BLaER1 (cell line): ENCODE data around the gene DLX6.

ENCODE experiments used
- H3K27ac ChIP-seq: shearing (Covaris generic); formaldehyde crosslinking; 2 replicates; pipeline ENCODE4 v1.8.1; 2022
- H3K27me3 ChIP-seq: shearing (Covaris generic); formaldehyde crosslinking; 2 replicates; pipeline ENCODE4 v1.8.1; 2022
- H3K36me3 ChIP-seq: shearing (Covaris generic); formaldehyde crosslinking; 2 replicates; pipeline ENCODE4 v1.8.1; 2022
- H3K4me1 ChIP-seq: shearing (Covaris generic); formaldehyde crosslinking; 2 replicates; pipeline ENCODE4 v1.8.1; 2022
- H3K4me2 ChIP-seq: shearing (Covaris generic); formaldehyde crosslinking; 2 replicates; pipeline ENCODE4 v1.8.1; 2022
- H3K4me3 ChIP-seq: shearing (Covaris generic); formaldehyde crosslinking; 2 replicates; pipeline ENCODE4 v1.8.1; 2022
- H3K9ac ChIP-seq: shearing (Covaris generic); formaldehyde crosslinking; 2 replicates; pipeline ENCODE4 v1.8.1; 2022
- H3K9me3 ChIP-seq: shearing (Covaris generic); formaldehyde crosslinking; 2 replicates; pipeline ENCODE4 v1.8.1; 2022
- H4K20me1 ChIP-seq: shearing (Covaris generic); formaldehyde crosslinking; 2 replicates; pipeline ENCODE4 v1.8.1; 2022
- Cebpa-rat ChIP-seq: shearing (Covaris generic); IDR thresholded peaks from 2 replicates; pipeline ENCODE4 v1.8.1; 2022

DLX6 gene

GRCh38 chr7:96985992-96986391 lies 19.4 kb upstream of the DLX6 start:
- Histone ChIP-seq H3K9ac (no peak overlapping the region), H3K9me3 (no peaks in the 10 kb centered on the region), H3K4me2 (no peak overlapping the region), H4K20me1 (no peaks in the 10 kb centered on the region), H3K4me1 (no peaks in the 10 kb centered on the region), H3K36me3 (no peaks in the 10 kb centered on the region), H3K4me3 (no peak overlapping the region), H3K27me3 (no peaks in the 10 kb centered on the region), H3K27ac (no peak overlapping the region)
- no peak for TF ChIP-seq Cebpa-rat

- H3K27ac ChIP-seq, result no peak overlapping the region
- no peaks in the 10 kb centered on the region for H3K4me1 ChIP-seq
- no peaks in the 10 kb centered on the region for H4K20me1 ChIP-seq
- no peak overlapping the region for H3K4me3 ChIP-seq
- no peaks in the 10 kb centered on the region for H3K36me3 ChIP-seq
- no peak for TF ChIP-seq Cebpa-rat
- H3K27me3 ChIP-seq, result no peaks in the 10 kb centered on the region
- no peak overlapping the region for H3K9ac ChIP-seq
- H3K4me2 ChIP-seq, result no peak overlapping the region
- H3K9me3 ChIP-seq, result no peaks in the 10 kb centered on the region
These were observed 18.5 kb upstream of the DLX6 start for GRCh38 chr7:96986901-96987300.

- no peaks in the 10 kb centered on the region for H4K20me1 ChIP-seq
- no peak overlapping the region for H3K27ac ChIP-seq
- H3K4me1 ChIP-seq, result no peaks in the 10 kb centered on the region
- no peak for TF ChIP-seq Cebpa-rat
- H3K9me3 ChIP-seq, result peaks cover 6% of the 10 kb centered on the region; the same call in 1 of the 2 replicates
- H3K9ac ChIP-seq, result no peak overlapping the region
- no peak overlapping the region for H3K4me2 ChIP-seq
- no peaks in the 10 kb centered on the region for H3K36me3 ChIP-seq
- no peak overlapping the region for H3K4me3 ChIP-seq
- H3K27me3 ChIP-seq, result no peaks in the 10 kb centered on the region
These were observed 17.6 kb upstream of the DLX6 start for GRCh38 chr7:96987719-96988118.

GRCh38 chr7:96989241-96989858 lies 16.0 kb upstream of the DLX6 start:
- Histone ChIP-seq H3K9ac (no peak overlapping the region), H4K20me1 (no peaks in the 10 kb centered on the region), H3K36me3 (no peaks in the 10 kb centered on the region), H3K9me3 (peaks cover 11% of the 10 kb centered on the region; the same call in 1 of the 2 replicates), H3K27ac (no peak overlapping the region), H3K4me3 (no peak overlapping the region), H3K27me3 (no peaks in the 10 kb centered on the region), H3K4me2 (no peak overlapping the region), H3K4me1 (no peaks in the 10 kb centered on the region)
- no peak for TF ChIP-seq Cebpa-rat

- no peaks in the 10 kb centered on the region for H3K27me3 ChIP-seq
These were observed 15.5 kb upstream of the DLX6 start for GRCh38 chr7:96989859-96990317.

GRCh38 chr7:96991546-96992191 lies 13.7 kb upstream of the DLX6 start:
- H3K4me2 ChIP-seq, result no peak overlapping the region
- H3K9ac ChIP-seq, result no peak overlapping the region
- H3K36me3 ChIP-seq, result no peaks in the 10 kb centered on the region
- no peak overlapping the region for H3K4me3 ChIP-seq
- TF ChIP-seq Cebpa-rat, result no peak
- H3K27me3 ChIP-seq, result peaks cover 5% of the 10 kb centered on the region
- no peak overlapping the region for H3K27ac ChIP-seq
- H4K20me1 ChIP-seq, result no peaks in the 10 kb centered on the region
- peaks cover 11% of the 10 kb centered on the region; the same call in 1 of the 2 replicates for H3K9me3 ChIP-seq
- peaks cover 7% of the 10 kb centered on the region for H3K4me1 ChIP-seq

More at GRCh38 chr7:96989859-96990317, 15.5 kb upstream of the DLX6 start:
- no peaks in the 10 kb centered on the region for H3K4me1 ChIP-seq
- no peak overlapping the region for H3K4me2 ChIP-seq
- H3K27ac ChIP-seq, result no peak overlapping the region
- peaks cover 11% of the 10 kb centered on the region; the same call in 1 of the 2 replicates for H3K9me3 ChIP-seq
- no peaks in the 10 kb centered on the region for H4K20me1 ChIP-seq
- no peak overlapping the region for H3K9ac ChIP-seq
- TF ChIP-seq Cebpa-rat, result no peak
- H3K36me3 ChIP-seq, result no peaks in the 10 kb centered on the region
- no peak overlapping the region for H3K4me3 ChIP-seq

GRCh38 chr7:96992192-96993005 lies 13.0 kb upstream of the DLX6 start:
- H4K20me1 ChIP-seq, result no peaks in the 10 kb centered on the region
- peaks cover 17% of the 10 kb centered on the region for H3K9me3 ChIP-seq
- no peak for TF ChIP-seq Cebpa-rat
- H3K27ac ChIP-seq, result no peak overlapping the region
- peaks cover 13% of the 10 kb centered on the region for H3K27me3 ChIP-seq
- no peak overlapping the region for H3K4me2 ChIP-seq
- no peak overlapping the region for H3K4me3 ChIP-seq
- peaks cover 7% of the 10 kb centered on the region for H3K4me1 ChIP-seq
- no peak overlapping the region for H3K9ac ChIP-seq
- H3K36me3 ChIP-seq, result no peaks in the 10 kb centered on the region

- H3K27ac ChIP-seq, result no peak overlapping the region
- H3K4me3 ChIP-seq, result no peak overlapping the region
- no peaks in the 10 kb centered on the region for H4K20me1 ChIP-seq
- no peak for TF ChIP-seq Cebpa-rat
- H3K9me3 ChIP-seq, result peaks cover 26% of the 10 kb centered on the region
- H3K9ac ChIP-seq, result no peak overlapping the region
- peaks cover 22% of the 10 kb centered on the region for H3K27me3 ChIP-seq
- H3K36me3 ChIP-seq, result no peaks in the 10 kb centered on the region
- peaks cover 7% of the 10 kb centered on the region for H3K4me1 ChIP-seq
- H3K4me2 ChIP-seq, result no peak overlapping the region
These were observed 12.1 kb upstream of the DLX6 start for GRCh38 chr7:96993094-96993865.

GRCh38 chr7:96993980-96994379 lies 11.4 kb upstream of the DLX6 start:
- no peak overlapping the region for H3K9ac ChIP-seq
- H3K36me3 ChIP-seq, result no peaks in the 10 kb centered on the region
- H3K4me3 ChIP-seq, result no peak overlapping the region
- no peak overlapping the region for H3K27ac ChIP-seq
- TF ChIP-seq Cebpa-rat, result no peak
- H4K20me1 ChIP-seq, result no peaks in the 10 kb centered on the region
- H3K27me3 ChIP-seq, result peaks cover 29% of the 10 kb centered on the region
- peaks cover 7% of the 10 kb centered on the region for H3K4me1 ChIP-seq
- peaks cover 33% of the 10 kb centered on the region for H3K9me3 ChIP-seq
- H3K4me2 ChIP-seq, result no peak overlapping the region
